SK-N-SH (cell line): Measurements from ENCODE around the gene CCDC150. TPM values are rescaled to one million over a fixed set of nuclear protein-coding genes. Genes with fewer than 3 reads are reported as not detected.

Source experiments
- CTCF ChIA-PET: fragments of 300-600, 350-600 bp; formaldehyde crosslinking; extraction: SDS; loops from one replicate; lab custom pipeline; 2021; lab: Yijun Ruan, JAX
- POLR2A ChIA-PET: fragments of 350-600 bp; sonication (Branson Sonifier 250); formaldehyde crosslinking; extraction: SDS; loops from one replicate; lab custom pipeline; 2020; ENCODE audit warnings: antibody characterized with exemption, inconsistent platforms; lab: Yijun Ruan, JAX
- DNase-seq: peaks from one replicate; pipeline ENCODE4 v3.0.0; 2012
- H2AFZ ChIP-seq: fragments of 200-600 bp; sonication (generic); 2 replicates; pipeline ENCODE4 v1.8.1; 2016; ENCODE audit warnings: antibody characterized with exemption, mild to moderate bottlenecking, low read depth
- H3F3A ChIP-seq: fragments of 200-600 bp; sonication (generic); replicated peaks from 2 replicates; pipeline ENCODE3; 2016; ENCODE audit warnings: antibody characterized with exemption, mild to moderate bottlenecking; ENCODE audit not compliant: insufficient read depth
- H3K27ac ChIP-seq, 2 experiments: fragments of 200-500 bp in 1 of 2; fragments of 200-600 bp in 1 of 2; sonication (Bioruptor generic) in 1 of 2; sonication (generic), shearing (Covaris generic) in 1 of 2; 2 replicates each; pipeline versions ENCODE4 v1.5.1 to v1.6.1; 2014 to 2016; ENCODE audit warnings: low read depth in 2 of 2, inconsistent platforms in 1 of 2, low read length in 1 of 2, mild to moderate bottlenecking in 1 of 2, mixed read lengths in 1 of 2
- H3K27me3 ChIP-seq: fragments of 200-600 bp; sonication (generic), shearing (Covaris generic); 2 replicates; pipeline ENCODE4 v1.6.1; 2016; ENCODE audit warnings: mixed run types; ENCODE audit not compliant: insufficient read depth
- H3K36me3 ChIP-seq, 2 experiments: fragments of 200-500 bp in 1 of 2; fragments of 200-600 bp in 1 of 2; sonication (Bioruptor generic) in 1 of 2; sonication (generic) in 1 of 2; replicated peaks in 1 of 2; 2 replicates each; pipeline versions ENCODE3 to v1.5.1; 2014 to 2016; ENCODE audit warnings: low read length in 1 of 2, mild to moderate bottlenecking in 1 of 2; ENCODE audit not compliant: insufficient read depth in 2 of 2, control insufficient read depth in 1 of 2
- H3K4me1 ChIP-seq, 2 experiments: fragments of 200-500 bp in 1 of 2; fragments of 200-600 bp in 1 of 2; sonication (Bioruptor generic) in 1 of 2; sonication (generic), shearing (Covaris generic) in 1 of 2; 2 replicates each; pipeline versions ENCODE4 v1.5.1 to v1.6.1; 2014 to 2016; ENCODE audit warnings: low read depth in 1 of 2, low read length in 1 of 2, mixed run types in 1 of 2; ENCODE audit not compliant: insufficient read depth in 2 of 2, control insufficient read depth in 1 of 2
- H3K4me2 ChIP-seq: fragments of 200-600 bp; sonication (generic), shearing (Covaris generic); 2 replicates; pipeline ENCODE4 v1.6.1; 2017; ENCODE audit warnings: mixed run types
- H3K4me3 ChIP-seq, 2 experiments: fragments of 200-500 bp in 1 of 2; fragments of 200-600 bp in 1 of 2; sonication (Bioruptor generic) in 1 of 2; sonication (generic), shearing (Covaris generic) in 1 of 2; 2 replicates each; pipeline versions ENCODE4 v1.5.1 to v1.8.1; 2014 to 2016; ENCODE audit warnings: low read depth in 2 of 2, inconsistent platforms in 1 of 2, low read length in 1 of 2, mild to moderate bottlenecking in 1 of 2, mixed read lengths in 1 of 2, moderate library complexity in 1 of 2
- H3K79me2 ChIP-seq: fragments of 200-600 bp; sonication (generic); 2 replicates; pipeline ENCODE4 v1.8.1; 2017; ENCODE audit warnings: mild to moderate bottlenecking; ENCODE audit not compliant: insufficient read depth
- H3K9ac ChIP-seq: fragments of 200-600 bp; sonication (generic); 2 replicates; pipeline ENCODE4 v1.6.1; 2017; ENCODE audit warnings: mixed run types
- H3K9me2 ChIP-seq: fragments of 200-600 bp; sonication (generic); 2 replicates; pipeline ENCODE4 v1.6.1; 2017; ENCODE audit warnings: mixed run types
- H3K9me3 ChIP-seq: fragments of 200-600 bp; sonication (generic); 2 replicates; pipeline ENCODE4 v1.6.1; 2017; ENCODE audit warnings: mixed run types, mild to moderate bottlenecking, moderate library complexity
- H4K20me1 ChIP-seq: fragments of 200-600 bp; sonication (generic); 2 replicates; pipeline ENCODE4 v1.6.1; 2017; ENCODE audit warnings: mild to moderate bottlenecking, mixed run types; ENCODE audit not compliant: insufficient read depth
- CHD2 ChIP-seq: fragments of 150-350 bp; IDR thresholded peaks from 2 replicates; pipeline ENCODE4 v1.6.1; 2018; ENCODE audit warnings: low read length; ENCODE audit not compliant: partially characterized antibody
- ELF1 ChIP-seq: IDR thresholded peaks from 2 replicates; pipeline ENCODE4 v1.4.0; 2012
- EP300 ChIP-seq, 2 experiments: IDR thresholded peaks; 2 replicates each; pipeline versions ENCODE4 v1.4.0 to v1.6.1; 2012; ENCODE audit warnings: borderline replicate concordance in 1 of 2, low read depth in 1 of 2, low read length in 1 of 2
- EZH2phosphoT487 ChIP-seq: fragments of 200-600 bp; sonication (generic); IDR thresholded peaks from 2 replicates; pipeline ENCODE4 v1.6.1; 2017; ENCODE audit warnings: low read depth, mixed run types, mild to moderate bottlenecking, antibody characterized with exemption, moderate library complexity, borderline replicate concordance
- FOXJ3 ChIP-seq: sonication (generic); formaldehyde crosslinking; IDR thresholded peaks from 2 replicates; pipeline ENCODE4 v1.5.1; 2020; ENCODE audit warnings: mild to moderate bottlenecking, missing genetic modification reagents
- GABPA ChIP-seq: IDR thresholded peaks from 2 replicates; pipeline ENCODE4 v1.4.0; 2012; ENCODE audit warnings: low read depth, mild to moderate bottlenecking
- MAX ChIP-seq: IDR thresholded peaks from 2 replicates; pipeline ENCODE4 v1.4.0; 2012; ENCODE audit warnings: low read depth
- MEF2A ChIP-seq: IDR thresholded peaks from 2 replicates; pipeline ENCODE4 v1.4.0; 2012; ENCODE audit warnings: low read depth, borderline replicate concordance
- NFIC ChIP-seq: IDR thresholded peaks from 2 replicates; pipeline ENCODE4 v1.4.0; 2012; ENCODE audit warnings: borderline replicate concordance
- NRF1 ChIP-seq: IDR thresholded peaks from 2 replicates; pipeline ENCODE4 v1.6.1; 2012; ENCODE audit warnings: low read depth, mild to moderate bottlenecking, low read length
- RAD21 ChIP-seq: IDR thresholded peaks from 2 replicates; pipeline ENCODE4 v1.6.1; 2012; ENCODE audit warnings: mild to moderate bottlenecking, low read length
- RCOR1 ChIP-seq: fragments of 150-350 bp; IDR thresholded peaks from 2 replicates; pipeline ENCODE4 v1.6.1; 2017; ENCODE audit warnings: antibody characterized with exemption, low read length
- RXRA ChIP-seq: IDR thresholded peaks from 2 replicates; pipeline ENCODE4 v1.4.0; 2012; ENCODE audit warnings: low read depth, mild to moderate bottlenecking, borderline replicate concordance
- TAF1 ChIP-seq: IDR thresholded peaks from 2 replicates; pipeline ENCODE4 v1.6.1; 2012; ENCODE audit warnings: low read depth, mild to moderate bottlenecking, low read length, moderate library complexity, borderline replicate concordance
- TCF12 ChIP-seq: IDR thresholded peaks from 2 replicates; pipeline ENCODE4 v1.4.0; 2012
- YY1 ChIP-seq: IDR thresholded peaks from 2 replicates; pipeline ENCODE4 v1.4.0; 2012; ENCODE audit warnings: low read depth, mild to moderate bottlenecking
- polyA plus RNA-seq, 3 experiments: library from polyadenylated mRNA; depleted of rRNA; stranded (reverse); fragments of >200 nt; gene quantifications; 2 replicates each; pipeline ENCODE4 v1.2.3, GENCODE V29; 2012
- TF ChIP-seq, protein P1 (sequence below): IDR thresholded peaks from 2 replicates; pipeline ENCODE4 v1.4.0; 2012; ENCODE audit warnings: low read depth, borderline replicate concordance
- TF ChIP-seq, protein P2 (sequence below): fragments of 150-350 bp; IDR thresholded peaks from 2 replicates; pipeline ENCODE4 v1.6.1; 2017; ENCODE audit warnings: antibody characterized with exemption, low read length, low read depth, borderline replicate concordance
- TF ChIP-seq, protein P3 (sequence below): fragments of 200-600 bp; sonication (generic); IDR thresholded peaks from 2 replicates; pipeline ENCODE4 v1.6.1; 2017; ENCODE audit warnings: antibody characterized with exemption, mild to moderate bottlenecking, moderate library complexity
- TF ChIP-seq, protein P4 (sequence below): IDR thresholded peaks from 2 replicates; pipeline ENCODE4 v1.6.1; 2012; ENCODE audit warnings: mild to moderate bottlenecking, low read depth, low read length, moderate library complexity

CCDC150 gene
- polyA plus RNA-seq, 1 of the 3 experiments (the other 2 are of a cell fraction) = 4.6 TPM

GRCh38 chr2:196723571-196723970 lies 84.1 kb downstream of the CCDC150 start:
- no peaks in the 10 kb centered on the region for H3K9me3 ChIP-seq
- ChIA-PET POLR2A (no interaction called here), CTCF (no interaction called here)
- no peak overlapping the region for H3K4me2 ChIP-seq
- H2AFZ ChIP-seq = no peak overlapping the region
- H3K36me3 ChIP-seq = peaks cover 8 to 16% of the 10 kb centered on the region in 2 experiments
- H4K20me1 ChIP-seq = no peaks in the 10 kb centered on the region
- no peak overlapping the region for H3K27ac ChIP-seq
- TF ChIP-seq NFIC (no peak), RAD21 (no peak), RCOR1 (no peak), GABPA (no peak), YY1 (no peak), NRF1 (no peak), CHD2 (no peak), FOXJ3 (CRISPR knock-in tag) (no peak), EP300 (IDR thresholded peaks at IDR 0.05; ENCODE audit: borderline replicate concordance in 1 of 2, low read depth in 1 of 2, low read length in 1 of 2) (no peak), MAX (no peak), TAF1 (no peak), RXRA (no peak), EZH2phosphoT487 (no peak), MEF2A (no peak), ELF1 (no peak), TCF12 (no peak)
- TF ChIP-seq, protein P1, sequence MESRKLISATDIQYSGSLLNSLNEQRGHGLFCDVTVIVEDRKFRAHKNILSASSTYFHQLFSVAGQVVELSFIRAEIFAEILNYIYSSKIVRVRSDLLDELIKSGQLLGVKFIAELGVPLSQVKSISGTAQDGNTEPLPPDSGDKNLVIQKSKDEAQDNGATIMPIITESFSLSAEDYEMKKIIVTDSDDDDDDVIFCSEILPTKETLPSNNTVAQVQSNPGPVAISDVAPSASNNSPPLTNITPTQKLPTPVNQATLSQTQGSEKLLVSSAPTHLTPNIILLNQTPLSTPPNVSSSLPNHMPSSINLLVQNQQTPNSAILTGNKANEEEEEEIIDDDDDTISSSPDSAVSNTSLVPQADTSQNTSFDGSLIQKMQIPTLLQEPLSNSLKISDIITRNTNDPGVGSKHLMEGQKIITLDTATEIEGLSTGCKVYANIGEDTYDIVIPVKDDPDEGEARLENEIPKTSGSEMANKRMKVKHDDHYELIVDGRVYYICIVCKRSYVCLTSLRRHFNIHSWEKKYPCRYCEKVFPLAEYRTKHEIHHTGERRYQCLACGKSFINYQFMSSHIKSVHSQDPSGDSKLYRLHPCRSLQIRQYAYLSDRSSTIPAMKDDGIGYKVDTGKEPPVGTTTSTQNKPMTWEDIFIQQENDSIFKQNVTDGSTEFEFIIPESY = no peak
- TF ChIP-seq, protein P2, sequence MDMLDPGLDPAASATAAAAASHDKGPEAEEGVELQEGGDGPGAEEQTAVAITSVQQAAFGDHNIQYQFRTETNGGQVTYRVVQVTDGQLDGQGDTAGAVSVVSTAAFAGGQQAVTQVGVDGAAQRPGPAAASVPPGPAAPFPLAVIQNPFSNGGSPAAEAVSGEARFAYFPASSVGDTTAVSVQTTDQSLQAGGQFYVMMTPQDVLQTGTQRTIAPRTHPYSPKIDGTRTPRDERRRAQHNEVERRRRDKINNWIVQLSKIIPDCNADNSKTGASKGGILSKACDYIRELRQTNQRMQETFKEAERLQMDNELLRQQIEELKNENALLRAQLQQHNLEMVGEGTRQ = no peak
- TF ChIP-seq, protein P3, sequence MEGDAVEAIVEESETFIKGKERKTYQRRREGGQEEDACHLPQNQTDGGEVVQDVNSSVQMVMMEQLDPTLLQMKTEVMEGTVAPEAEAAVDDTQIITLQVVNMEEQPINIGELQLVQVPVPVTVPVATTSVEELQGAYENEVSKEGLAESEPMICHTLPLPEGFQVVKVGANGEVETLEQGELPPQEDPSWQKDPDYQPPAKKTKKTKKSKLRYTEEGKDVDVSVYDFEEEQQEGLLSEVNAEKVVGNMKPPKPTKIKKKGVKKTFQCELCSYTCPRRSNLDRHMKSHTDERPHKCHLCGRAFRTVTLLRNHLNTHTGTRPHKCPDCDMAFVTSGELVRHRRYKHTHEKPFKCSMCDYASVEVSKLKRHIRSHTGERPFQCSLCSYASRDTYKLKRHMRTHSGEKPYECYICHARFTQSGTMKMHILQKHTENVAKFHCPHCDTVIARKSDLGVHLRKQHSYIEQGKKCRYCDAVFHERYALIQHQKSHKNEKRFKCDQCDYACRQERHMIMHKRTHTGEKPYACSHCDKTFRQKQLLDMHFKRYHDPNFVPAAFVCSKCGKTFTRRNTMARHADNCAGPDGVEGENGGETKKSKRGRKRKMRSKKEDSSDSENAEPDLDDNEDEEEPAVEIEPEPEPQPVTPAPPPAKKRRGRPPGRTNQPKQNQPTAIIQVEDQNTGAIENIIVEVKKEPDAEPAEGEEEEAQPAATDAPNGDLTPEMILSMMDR = no peak
- TF ChIP-seq, protein P4, sequence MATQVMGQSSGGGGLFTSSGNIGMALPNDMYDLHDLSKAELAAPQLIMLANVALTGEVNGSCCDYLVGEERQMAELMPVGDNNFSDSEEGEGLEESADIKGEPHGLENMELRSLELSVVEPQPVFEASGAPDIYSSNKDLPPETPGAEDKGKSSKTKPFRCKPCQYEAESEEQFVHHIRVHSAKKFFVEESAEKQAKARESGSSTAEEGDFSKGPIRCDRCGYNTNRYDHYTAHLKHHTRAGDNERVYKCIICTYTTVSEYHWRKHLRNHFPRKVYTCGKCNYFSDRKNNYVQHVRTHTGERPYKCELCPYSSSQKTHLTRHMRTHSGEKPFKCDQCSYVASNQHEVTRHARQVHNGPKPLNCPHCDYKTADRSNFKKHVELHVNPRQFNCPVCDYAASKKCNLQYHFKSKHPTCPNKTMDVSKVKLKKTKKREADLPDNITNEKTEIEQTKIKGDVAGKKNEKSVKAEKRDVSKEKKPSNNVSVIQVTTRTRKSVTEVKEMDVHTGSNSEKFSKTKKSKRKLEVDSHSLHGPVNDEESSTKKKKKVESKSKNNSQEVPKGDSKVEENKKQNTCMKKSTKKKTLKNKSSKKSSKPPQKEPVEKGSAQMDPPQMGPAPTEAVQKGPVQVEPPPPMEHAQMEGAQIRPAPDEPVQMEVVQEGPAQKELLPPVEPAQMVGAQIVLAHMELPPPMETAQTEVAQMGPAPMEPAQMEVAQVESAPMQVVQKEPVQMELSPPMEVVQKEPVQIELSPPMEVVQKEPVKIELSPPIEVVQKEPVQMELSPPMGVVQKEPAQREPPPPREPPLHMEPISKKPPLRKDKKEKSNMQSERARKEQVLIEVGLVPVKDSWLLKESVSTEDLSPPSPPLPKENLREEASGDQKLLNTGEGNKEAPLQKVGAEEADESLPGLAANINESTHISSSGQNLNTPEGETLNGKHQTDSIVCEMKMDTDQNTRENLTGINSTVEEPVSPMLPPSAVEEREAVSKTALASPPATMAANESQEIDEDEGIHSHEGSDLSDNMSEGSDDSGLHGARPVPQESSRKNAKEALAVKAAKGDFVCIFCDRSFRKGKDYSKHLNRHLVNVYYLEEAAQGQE = no peak
- DNase-seq = no peak
- no peaks in the 10 kb centered on the region for H3K27me3 ChIP-seq
- H3K4me3 ChIP-seq = no peak overlapping the region
- no peak overlapping the region for H3K9ac ChIP-seq
- H3F3A ChIP-seq = peaks cover 4% of the 10 kb centered on the region
- H3K79me2 ChIP-seq = no peaks in the 10 kb centered on the region
- no peaks in the 10 kb centered on the region for H3K9me2 ChIP-seq
- H3K4me1 ChIP-seq = no peaks in the 10 kb centered on the region; a peak in 2 of 4 replicates
